ENCODE measurements around the gene BFSP2. TPM values are rescaled to one million over a fixed set of nuclear protein-coding genes. Genes with fewer than 3 reads are reported as not detected.

BFSP2 gene
- total and polyA plus RNA-seq, 8 donors, result 0.68 to 2.7 (median 1.4) TPM; not detected in 5

GRCh38 chr3:133388696-133389395 lies 11.0 kb upstream of the BFSP2 start:
- no peak for DNase-seq
- H3K27ac ChIP-seq, result no peak overlapping the region
- H3K27me3 ChIP-seq, result no peaks in the 10 kb centered on the region
- intact Hi-C loops (cut with DNase I; ENCODE audit: low total_unique reads), result loop anchor here (10.0 kb wide), 1 partner anchor 654 kb away; no protein-coding TSS in a partner anchor
- 42 to 87% (median 77%) methylated on average over 4 of the region's 4 CpGs for WGBS, 5 donors
- no peak overlapping the region for H3K4me3 ChIP-seq
- TF ChIP-seq POLR2A (IDR thresholded peaks at IDR 0.05), result no peak
- no peak for TF ChIP-seq CTCF (IDR thresholded peaks at IDR 0.05)
- no peak for TF ChIP-seq POLR2AphosphoS5 (IDR thresholded peaks at IDR 0.05)
- no peak for TF ChIP-seq EP300 (IDR thresholded peaks at IDR 0.05)
- peaks cover 0 to 9% (median 5%) of the 10 kb centered on the region in 4 donors for H3K4me1 ChIP-seq
- no peaks in the 10 kb centered on the region for H3K36me3 ChIP-seq
- H3K9me3 ChIP-seq, result peaks cover 0 to 2% (median 0%) of the 10 kb centered on the region in 4 donors

DNA sequence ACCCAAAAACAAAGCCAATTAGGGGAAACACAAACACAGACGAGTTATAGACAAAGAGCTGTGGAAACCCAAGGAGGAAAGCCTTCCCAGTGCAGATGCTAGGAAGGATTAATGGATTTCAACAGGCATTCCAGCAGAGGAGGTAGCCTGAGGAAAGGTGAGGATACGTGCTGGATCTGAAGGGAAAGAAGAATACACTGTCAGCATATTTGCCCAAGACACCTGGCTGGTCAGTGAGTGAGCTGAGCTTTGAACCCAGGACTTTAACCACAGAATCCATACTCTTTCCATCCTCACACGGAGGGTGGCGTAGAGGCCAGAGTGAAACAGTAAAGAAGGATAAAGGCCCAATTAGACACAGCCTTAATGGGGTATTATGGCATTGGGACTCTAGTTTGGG lies 9.1 kb upstream of the BFSP2 start:
- Histone ChIP-seq H3K27me3 (no peaks in the 10 kb centered on the region), H3K9me3 (peaks cover 0 to 11% (median 0%) of the 10 kb centered on the region in 4 donors), H3K27ac (no peak overlapping the region), H3K4me3 (no peak overlapping the region), H3K4me1 (no peaks in the 10 kb centered on the region), H3K36me3 (no peaks in the 10 kb centered on the region)
- intact Hi-C loops (cut with DNase I; ENCODE audit: low total_unique reads), result no loop called here
- 89 to 95% (median 92%) methylated on average over 4 of the region's 4 CpGs for WGBS, 5 donors
- TF ChIP-seq CTCF (IDR thresholded peaks at IDR 0.05), result no peak
- no peak for TF ChIP-seq POLR2AphosphoS5 (IDR thresholded peaks at IDR 0.05)
- TF ChIP-seq POLR2A (IDR thresholded peaks at IDR 0.05), result no peak
- TF ChIP-seq EP300 (IDR thresholded peaks at IDR 0.05), result no peak
- DNase-seq, result no peak

- H3K27ac ChIP-seq, result no peak overlapping the region
- no peaks in the 10 kb centered on the region for H3K36me3 ChIP-seq
- intact Hi-C loops (cut with DNase I; ENCODE audit: low total_unique reads), result no loop called here
- WGBS, 5 donors, result 71 to 89% (median 85%) methylated on average over 1 of the region's 1 CpG
- no peaks in the 10 kb centered on the region for H3K4me1 ChIP-seq
- no peaks in the 10 kb centered on the region for H3K27me3 ChIP-seq
- TF ChIP-seq POLR2AphosphoS5 (IDR thresholded peaks at IDR 0.05), result no peak
- no peak for TF ChIP-seq CTCF (IDR thresholded peaks at IDR 0.05)
- no peak for TF ChIP-seq POLR2A (IDR thresholded peaks at IDR 0.05)
- no peak for TF ChIP-seq EP300 (IDR thresholded peaks at IDR 0.05)
- DNase-seq, result no peak
- peaks cover 0 to 11% (median 0%) of the 10 kb centered on the region in 4 donors for H3K9me3 ChIP-seq
- H3K4me3 ChIP-seq, result no peak overlapping the region
These were observed 6.7 kb upstream of the BFSP2 start for GRCh38 chr3:133393204-133393603.

DNA sequence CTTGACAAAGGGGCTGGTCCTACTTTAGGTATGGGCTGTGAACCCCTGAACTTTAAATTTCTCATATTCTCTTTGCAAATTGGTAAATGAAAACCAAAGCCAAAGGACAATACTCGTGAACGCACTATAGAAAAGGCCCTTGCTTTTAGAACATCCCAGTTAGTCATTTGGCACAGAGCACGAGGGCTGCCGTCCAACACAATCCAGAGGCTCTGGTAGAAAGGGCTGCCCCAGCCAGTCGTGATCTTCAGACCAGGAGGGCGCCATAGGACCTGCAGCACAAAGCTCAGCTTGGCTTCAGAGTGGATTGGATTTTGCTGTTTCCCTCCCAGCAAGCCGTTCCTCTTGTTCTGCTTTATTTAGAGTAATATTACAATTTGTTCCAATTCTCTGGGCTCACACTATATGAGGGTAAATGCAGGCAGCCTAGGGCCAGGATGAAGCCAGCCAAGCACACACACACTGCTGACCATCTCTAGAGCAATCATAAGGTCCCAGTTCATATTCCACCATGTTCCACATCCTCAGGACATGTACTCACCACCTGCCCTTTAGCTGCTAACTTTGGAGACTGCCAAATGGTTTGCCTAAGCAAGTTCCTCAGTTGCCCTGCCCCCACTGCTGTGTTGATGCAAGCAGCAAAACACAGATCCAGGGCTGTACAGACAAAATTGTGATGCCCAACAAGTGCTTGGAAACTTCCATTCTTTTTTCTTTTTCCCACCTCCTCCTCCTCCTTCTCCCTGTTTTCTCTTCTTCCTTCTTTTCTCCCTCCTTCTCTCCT lies 6.0 kb upstream of the BFSP2 start:
- no peak for TF ChIP-seq EP300 (IDR thresholded peaks at IDR 0.05)
- intact Hi-C loops (cut with DNase I; ENCODE audit: low total_unique reads), result no loop called here
- Histone ChIP-seq H3K36me3 (no peaks in the 10 kb centered on the region), H3K9me3 (peaks cover 0 to 11% (median 0%) of the 10 kb centered on the region in 4 donors), H3K4me3 (no peak overlapping the region), H3K4me1 (no peaks in the 10 kb centered on the region), H3K27me3 (no peaks in the 10 kb centered on the region), H3K27ac (no peak overlapping the region)
- no peak for DNase-seq
- 66 to 79% (median 72%) methylated on average over 7 of the region's 7 CpGs for WGBS, 5 donors
